ENCODE results near the gene RFX5. TPM values are rescaled to one million over a fixed set of nuclear protein-coding genes. Genes with fewer than 3 reads are reported as not detected.

The RFX5 gene
- total and polyA plus RNA-seq, 2 donors (not counting 3 experiments of a cell fraction or from before 2014, with no cell fraction given): 23.5 to 52.8 TPM

GRCh38 chr1:151342569-151342968 lies 4.5 kb downstream of the RFX5 start:
- dilution Hi-C loops (cut with MboI; ENCODE audit: extremely low pct_ligation_motif_present, low sequenced_read_pairs) (no loop called here), intact Hi-C loops (cut with micrococcal nuclease) (loop anchor here (10.0 kb wide), 1 partner anchor 238 kb away; no protein-coding TSS in a partner anchor)
- no peak for DNase-seq (ENCODE audit: low read depth, low spot score)
- Histone ChIP-seq H3K9me3 (replicated peaks; ENCODE audit: control insufficient read depth, insufficient read depth, low read length) (no peaks in the 10 kb centered on the region), H3K27ac (ENCODE audit: insufficient read depth, low read depth, low read length) (no peak overlapping the region), H2AFZ (ENCODE audit: low read depth, low read length) (no peak overlapping the region), H3K4me3 (replicated peaks in 1 of 3; ENCODE audit: insufficient read depth in 1 of 3, low read depth in 1 of 3, low read length in 3 of 3) (no peak overlapping the region), H3K4me1 (ENCODE audit: control insufficient read depth, extremely low read depth, insufficient read depth, low read length) (peaks cover 11% of the 10 kb centered on the region), H3K9me1 (replicated peaks; ENCODE audit: control insufficient read depth, extremely low read depth, insufficient read depth, low read length) (no peaks in the 10 kb centered on the region), H3K36me3 (ENCODE audit: control insufficient read depth in 2 of 2, extremely low read depth in 1 of 2, insufficient read depth in 2 of 2, low read length in 2 of 2) (peaks cover 3 to 16% of the 10 kb centered on the region in 2 experiments), H3K79me2 (ENCODE audit: control insufficient read depth, insufficient read depth, low read length) (peaks cover 4% of the 10 kb centered on the region), H4K20me1 (replicated peaks; ENCODE audit: control insufficient read depth, extremely low read depth, insufficient read depth, low read length) (no peaks in the 10 kb centered on the region), H3K9ac (replicated peaks; ENCODE audit: extremely low read depth, insufficient read depth, low read length) (no peak overlapping the region), H3K27me3 (ENCODE audit: control insufficient read depth in 2 of 2, insufficient read depth in 2 of 2, low read length in 2 of 2) (no peaks in the 10 kb centered on the region), H3K4me2 (ENCODE audit: insufficient read depth, low read length) (no peak overlapping the region)
- CTCF ChIA-PET: interaction anchor here (0.6 to 14.4 kb wide), 2 partner anchors 9 to 39 kb away, joined by 3 to 674 read pairs; no protein-coding TSS in a partner anchor
- TF ChIP-seq JUN (IDR thresholded peaks at IDR 0.05; ENCODE audit: borderline replicate concordance, insufficient read depth, insufficient read length, low read depth) (no peak), POLR2A (IDR thresholded peaks at IDR 0.05; ENCODE audit: low read depth, low read length) (no peak), FOS (IDR thresholded peaks at IDR 0.05; ENCODE audit: borderline replicate concordance, insufficient read depth, low read length) (no peak), POLR2AphosphoS5 (IDR thresholded peaks at IDR 0.05; ENCODE audit: insufficient read depth, low read depth, low read length) (no peak), GATA2 (IDR thresholded peaks at IDR 0.05; ENCODE audit: insufficient read depth, insufficient read length, low read depth, low read length) (no peak), EZH2 (IDR thresholded peaks at IDR 0.05; ENCODE audit: borderline replicate concordance, low read depth, low read length, severe bottlenecking) (no peak), MYC (IDR thresholded peaks at IDR 0.05; ENCODE audit: low read depth, low read length) (no peak), CTCF (IDR thresholded peaks at IDR 0.05; ENCODE audit: extremely low read depth in 1 of 2, insufficient read depth in 1 of 2, low read depth in 1 of 2, low read length in 2 of 2) (no peak)
- POLR2A ChIA-PET: interaction anchor here (1.0 to 1.4 kb wide), 2 partner anchors 15 to 41 kb away, joined by 3 read pairs; partner anchors contain the start of gene PI4KB
- no peak for FAIRE-seq
- no TSS peak for BruUV-seq (replicated peaks)

Measured in endothelial cell of umbilical vein (primary cell).